A673 (cell line): ENCODE measurements around the gene FBN1. TPM values are rescaled to one million over a fixed set of nuclear protein-coding genes. Genes with fewer than 3 reads are reported as not detected.

ENCODE experiments used
- BruUV-seq: library from RNA; stranded (reverse); fragments of 400-500 nt; replicated peaks from 2 replicates; lab custom pipeline; 2021; lab: Mats Ljungman, UMichigan
- CTCF ChIA-PET: fragments of 300-600 bp; sonication (Branson Sonifier 250); formaldehyde crosslinking; loops from one replicate; lab custom pipeline; 2022; ENCODE audit warnings: antibody characterized with exemption; lab: Charles Lee
- POLR2A ChIA-PET: fragments of 300-600 bp; sonication (Branson Sonifier 250); formaldehyde crosslinking; loops from one replicate; lab custom pipeline; 2022; ENCODE audit warnings: antibody characterized with exemption; ENCODE audit not compliant: low non-redundant PET; lab: Charles Lee
- DNase-seq: peaks from one replicate; pipeline ENCODE4 v3.0.0-alpha.2; 2015; ENCODE audit warnings: low spot score
- H3K27ac ChIP-seq: fragments of 200-600 bp; sonication (generic); 2 replicates; pipeline ENCODE4 v1.5.1; 2016; ENCODE audit warnings: mixed run types, low read depth, mild to moderate bottlenecking, mixed read lengths, antibody characterized with exemption, low read length; ENCODE audit not compliant: poor library complexity, severe bottlenecking
- H3K27me3 ChIP-seq: fragments of 200-600 bp; sonication (generic); replicated peaks from 2 replicates; pipeline ENCODE4 v1.6.1; 2017; ENCODE audit warnings: mixed run types, low read depth, mild to moderate bottlenecking, mixed read lengths, antibody characterized with exemption, low read length; ENCODE audit not compliant: insufficient read depth, poor library complexity
- H3K36me3 ChIP-seq: fragments of 200-600 bp; sonication (generic); 2 replicates; pipeline ENCODE4 v1.6.1; 2016; ENCODE audit warnings: mixed run types, mild to moderate bottlenecking, mixed read lengths, antibody characterized with exemption, low read length; ENCODE audit not compliant: insufficient read depth, poor library complexity, severe bottlenecking
- H3K4me1 ChIP-seq: fragments of 200-600 bp; sonication (generic); 2 replicates; pipeline ENCODE4 v1.6.1; 2017; ENCODE audit warnings: mixed run types, mild to moderate bottlenecking, mixed read lengths, antibody characterized with exemption, low read length; ENCODE audit not compliant: insufficient read depth, poor library complexity, severe bottlenecking
- H3K4me3 ChIP-seq: fragments of 200-600 bp; sonication (generic); 2 replicates; pipeline ENCODE4 v1.5.1; 2016; ENCODE audit warnings: low read depth, mixed run types, mild to moderate bottlenecking, mixed read lengths, low read length; ENCODE audit not compliant: poor library complexity, severe bottlenecking
- H3K9me3 ChIP-seq: fragments of 200-600 bp; sonication (generic); 2 replicates; pipeline ENCODE4 v1.6.1; 2016; ENCODE audit warnings: mixed run types, low read depth, mild to moderate bottlenecking, mixed read lengths, antibody characterized with exemption, low read length; ENCODE audit not compliant: poor library complexity, severe bottlenecking
- CTCF ChIP-seq: fragments of 300-800, 200-600 bp; sonication (generic); conservative IDR thresholded peaks from 2 replicates; pipeline ENCODE4 v1.5.1; 2017; ENCODE audit warnings: low read depth, mild to moderate bottlenecking, antibody characterized with exemption, low read length, moderate library complexity, mixed read lengths
- EZH2 ChIP-seq: fragments of 200-600 bp; sonication (generic); IDR thresholded peaks from 2 replicates; pipeline ENCODE4 v1.6.1; 2017; ENCODE audit warnings: borderline replicate concordance, low read depth, mild to moderate bottlenecking, mixed read lengths, antibody characterized with exemption, low read length; ENCODE audit not compliant: poor library complexity, severe bottlenecking
- intact Hi-C: fragments of 100-400 bp; cut with micrococcal nuclease; formaldehyde crosslinking; loops from one replicate; pipeline ENCODE4 v1.10.0; 2022; ENCODE audit not compliant: unreplicated experiment
- total RNA-seq: library from RNA; stranded (reverse); gene quantifications from 2 replicates; pipeline ENCODE4 v1.2.3, GENCODE V29; 2021

Gene FBN1
- total RNA-seq, 1 experiment from 2014 or later = 25.4 TPM

- Histone ChIP-seq H3K4me3 (no peak overlapping the region), H3K36me3 (no peaks in the 10 kb centered on the region), H3K27me3 (no peaks in the 10 kb centered on the region), H3K9me3 (no peaks in the 10 kb centered on the region), H3K4me1 (peaks cover 8% of the 10 kb centered on the region), H3K27ac (no peak overlapping the region)
- no TSS peak for BruUV-seq
- intact Hi-C loops = no loop called here
- no peak for TF ChIP-seq CTCF
- TF ChIP-seq EZH2 = no peak
- ChIA-PET POLR2A (no interaction called here), CTCF (no interaction called here)
- no peak for DNase-seq
These were observed 273.5 kb downstream of the FBN1 start for GRCh38 chr15:48371961-48372360.

- Histone ChIP-seq H3K4me3 (no peak overlapping the region), H3K36me3 (no peaks in the 10 kb centered on the region), H3K9me3 (no peaks in the 10 kb centered on the region), H3K27me3 (no peaks in the 10 kb centered on the region), H3K4me1 (peaks cover 8% of the 10 kb centered on the region), H3K27ac (no peak overlapping the region)
- POLR2A ChIA-PET = no interaction called here
- no TSS peak for BruUV-seq
- CTCF ChIA-PET = no interaction called here
- no peak for DNase-seq
- intact Hi-C loops = no loop called here
- TF ChIP-seq CTCF (no peak), EZH2 (no peak)
These were observed 274.0 kb downstream of the FBN1 start for GRCh38 chr15:48371550-48371949.

GRCh38 chr15:48370460-48370859 is 275.0 kb downstream of the FBN1 start:
- no peak for DNase-seq
- peaks cover 8% of the 10 kb centered on the region for H3K4me1 ChIP-seq
- no peaks in the 10 kb centered on the region for H3K9me3 ChIP-seq
- H3K4me3 ChIP-seq = no peak overlapping the region
- H3K36me3 ChIP-seq = no peaks in the 10 kb centered on the region
- H3K27ac ChIP-seq = no peak overlapping the region
- intact Hi-C loops = no loop called here
- TF ChIP-seq CTCF = no peak
- TF ChIP-seq EZH2 = no peak
- CTCF ChIA-PET = no interaction called here
- POLR2A ChIA-PET = no interaction called here
- no TSS peak for BruUV-seq
- no peaks in the 10 kb centered on the region for H3K27me3 ChIP-seq
